Measurements from ENCODE around the gene CYP27A1. TPM values are rescaled to one million over a fixed set of nuclear protein-coding genes. Genes with fewer than 3 reads are reported as not detected.
"Not testable (repeated sequence)": the region's sequence is repeated elsewhere in the genome, so short reads cannot be mapped to it uniquely, and the experiment has no call there.

CYP27A1 gene
- polyA plus RNA-seq, 2 of the 4 experiments (the other 2 are of a cell fraction): 0.13 to 0.14 TPM

DNA sequence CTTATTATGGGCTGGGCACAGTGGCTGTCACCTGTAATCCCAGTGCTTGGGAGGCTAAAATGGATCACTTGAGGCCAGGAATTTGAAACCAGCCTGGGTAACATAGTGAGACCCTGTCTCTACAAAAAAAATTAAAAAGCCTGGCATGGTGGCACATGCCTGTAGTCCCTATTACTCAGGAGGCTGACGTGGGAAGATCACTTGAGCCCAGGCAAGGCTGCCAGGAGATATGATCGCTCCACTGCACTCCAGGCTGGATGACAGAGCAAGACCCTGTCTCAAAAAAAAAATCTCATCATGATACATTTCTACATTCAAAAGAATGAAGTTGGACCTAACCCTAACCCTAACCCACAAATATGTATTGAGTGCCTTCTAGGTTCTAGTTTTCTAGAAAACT, 20.2 kb upstream of the CYP27A1 start:
- FAIRE-seq: no peak
- TF ChIP-seq JUN (IDR thresholded peaks at IDR 0.05): no peak
- TF ChIP-seq, protein P1, sequence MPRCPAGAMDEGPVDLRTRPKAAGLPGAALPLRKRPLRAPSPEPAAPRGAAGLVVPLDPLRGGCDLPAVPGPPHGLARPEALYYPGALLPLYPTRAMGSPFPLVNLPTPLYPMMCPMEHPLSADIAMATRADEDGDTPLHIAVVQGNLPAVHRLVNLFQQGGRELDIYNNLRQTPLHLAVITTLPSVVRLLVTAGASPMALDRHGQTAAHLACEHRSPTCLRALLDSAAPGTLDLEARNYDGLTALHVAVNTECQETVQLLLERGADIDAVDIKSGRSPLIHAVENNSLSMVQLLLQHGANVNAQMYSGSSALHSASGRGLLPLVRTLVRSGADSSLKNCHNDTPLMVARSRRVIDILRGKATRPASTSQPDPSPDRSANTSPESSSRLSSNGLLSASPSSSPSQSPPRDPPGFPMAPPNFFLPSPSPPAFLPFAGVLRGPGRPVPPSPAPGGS (IDR thresholded peaks at IDR 0.05): no peak
- no peak for TF ChIP-seq NPAS2 (CRISPR knock-in tag; IDR thresholded peaks at IDR 0.05; ENCODE audit: borderline replicate concordance)
- TF ChIP-seq SMC3 (IDR thresholded peaks at IDR 0.05): no peak
- TF ChIP-seq, protein P2, sequence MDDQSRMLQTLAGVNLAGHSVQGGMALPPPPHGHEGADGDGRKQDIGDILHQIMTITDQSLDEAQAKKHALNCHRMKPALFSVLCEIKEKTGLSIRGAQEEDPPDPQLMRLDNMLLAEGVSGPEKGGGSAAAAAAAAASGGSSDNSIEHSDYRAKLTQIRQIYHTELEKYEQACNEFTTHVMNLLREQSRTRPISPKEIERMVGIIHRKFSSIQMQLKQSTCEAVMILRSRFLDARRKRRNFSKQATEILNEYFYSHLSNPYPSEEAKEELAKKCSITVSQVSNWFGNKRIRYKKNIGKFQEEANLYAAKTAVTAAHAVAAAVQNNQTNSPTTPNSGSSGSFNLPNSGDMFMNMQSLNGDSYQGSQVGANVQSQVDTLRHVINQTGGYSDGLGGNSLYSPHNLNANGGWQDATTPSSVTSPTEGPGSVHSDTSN (IDR thresholded peaks at IDR 0.05): no peak
- no peak for TF ChIP-seq FOSL2 (IDR thresholded peaks at IDR 0.05)
- no peak for TF ChIP-seq FOSL2 (CRISPR knock-in tag; IDR thresholded peaks at IDR 0.05)
- TF ChIP-seq ESRRA (IDR thresholded peaks at IDR 0.05; ENCODE audit: borderline replicate concordance, low read length): no peak
- no peak for TF ChIP-seq ZC3H11A (IDR thresholded peaks at IDR 0.05)
- no peak for TF ChIP-seq RCOR1 (IDR thresholded peaks at IDR 0.05; ENCODE audit: low read depth, low read length)
- TF ChIP-seq BHLHE40 (IDR thresholded peaks at IDR 0.05; ENCODE audit: low read depth, low read length): no peak
- TF ChIP-seq CBX8 (IDR thresholded peaks at IDR 0.05): no peak
- TF ChIP-seq, protein P3, sequence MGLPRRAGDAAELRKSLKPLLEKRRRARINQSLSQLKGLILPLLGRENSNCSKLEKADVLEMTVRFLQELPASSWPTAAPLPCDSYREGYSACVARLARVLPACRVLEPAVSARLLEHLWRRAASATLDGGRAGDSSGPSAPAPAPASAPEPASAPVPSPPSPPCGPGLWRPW (IDR thresholded peaks at IDR 0.05): no peak
- TF ChIP-seq FOXS1 (CRISPR knock-in tag; IDR thresholded peaks at IDR 0.05): no peak
- ATAC-seq: no peak
- no peak overlapping the region for H3K4me3 ChIP-seq
- H3K4me2 ChIP-seq: no peak overlapping the region
- ChIA-PET CTCF (interaction anchor here (0.7 kb wide), 2 partner anchors 87 to 638 kb away, joined by 3 to 6 read pairs; no protein-coding TSS in a partner anchor), POLR2A (no interaction called here)
- DNase-seq (ENCODE audit: low read depth in 1 of 2, low spot score in 1 of 2): no peak
- no peaks in the 10 kb centered on the region for H3K9me3 ChIP-seq
- H3K4me1 ChIP-seq: no peaks in the 10 kb centered on the region
- 95% methylated on average over 2 of the region's 2 CpGs for WGBS (ENCODE audit: missing lambda C conversion rate)
- no peak overlapping the region for H3K27ac ChIP-seq

DNA sequence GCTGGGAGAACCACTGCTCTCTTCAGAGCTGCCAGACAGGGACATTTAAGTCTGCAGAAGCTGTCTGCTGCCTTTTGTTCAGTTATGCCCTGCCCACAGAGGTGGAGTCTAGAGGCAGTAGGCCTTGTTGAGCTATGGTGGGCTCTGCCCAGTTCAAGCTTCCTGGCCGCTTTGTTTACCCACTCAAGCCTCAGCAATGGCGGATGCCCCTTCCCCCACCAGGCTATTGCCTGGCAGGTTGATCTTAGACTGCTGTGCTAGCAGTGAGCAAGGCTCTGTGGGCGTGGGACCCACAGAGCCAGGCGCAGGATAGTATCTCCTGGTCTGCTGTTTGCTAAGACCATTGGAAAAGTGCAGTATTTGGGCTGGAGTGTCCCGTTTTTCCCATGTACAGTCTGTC, 9.2 kb upstream of the CYP27A1 start:
- ATAC-seq; H3K4me1 ChIP-seq; DNase-seq (ENCODE audit: low read depth in 1 of 2, low spot score in 1 of 2); H3K27ac ChIP-seq; H3K4me2 ChIP-seq; FAIRE-seq; H3K4me3 ChIP-seq; POLR2A ChIA-PET: not testable (repeated sequence)
- CTCF ChIA-PET: interaction anchor here (1.1 to 1.4 kb wide), 3 partner anchors 62 to 103 kb away, joined by 3 read pairs; no protein-coding TSS in a partner anchor
- H3K9me3 ChIP-seq: peaks cover 26% of the 10 kb centered on the region
- 67% methylated on average over 5 of the region's 5 CpGs for WGBS (ENCODE audit: missing lambda C conversion rate)

DNA sequence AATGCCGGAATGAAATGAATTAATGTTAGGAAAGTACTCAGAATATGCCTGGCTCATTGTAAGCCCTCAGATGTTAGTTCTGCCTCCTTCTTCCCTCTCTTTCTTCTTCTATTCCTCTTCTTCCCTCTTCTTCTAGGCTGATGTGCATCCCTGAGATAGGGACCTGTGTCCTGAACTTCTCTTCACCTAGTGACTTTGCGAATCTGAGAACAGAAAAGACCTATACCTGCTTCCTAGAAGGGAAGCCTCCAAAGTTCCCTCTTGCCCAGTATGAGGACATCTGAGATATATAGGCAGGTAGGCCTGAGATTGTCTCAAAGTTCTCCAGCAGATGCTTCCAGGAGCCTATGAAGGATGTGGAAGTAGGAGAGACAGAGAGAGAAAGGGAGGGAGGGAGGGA, 8.1 kb upstream of the CYP27A1 start:
- H3K27ac ChIP-seq: no peak overlapping the region
- peaks cover 27% of the 10 kb centered on the region for H3K9me3 ChIP-seq
- H3K4me3 ChIP-seq: no peak overlapping the region
- TF ChIP-seq, protein P1 (IDR thresholded peaks at IDR 0.05): no peak
- no peak for TF ChIP-seq JUN (IDR thresholded peaks at IDR 0.05)
- no peak for TF ChIP-seq ZFP36 (IDR thresholded peaks at IDR 0.05; ENCODE audit: borderline replicate concordance, partially characterized antibody)
- no peak for TF ChIP-seq HEYL (CRISPR knock-in tag; IDR thresholded peaks at IDR 0.05)
- TF ChIP-seq, protein P4, sequence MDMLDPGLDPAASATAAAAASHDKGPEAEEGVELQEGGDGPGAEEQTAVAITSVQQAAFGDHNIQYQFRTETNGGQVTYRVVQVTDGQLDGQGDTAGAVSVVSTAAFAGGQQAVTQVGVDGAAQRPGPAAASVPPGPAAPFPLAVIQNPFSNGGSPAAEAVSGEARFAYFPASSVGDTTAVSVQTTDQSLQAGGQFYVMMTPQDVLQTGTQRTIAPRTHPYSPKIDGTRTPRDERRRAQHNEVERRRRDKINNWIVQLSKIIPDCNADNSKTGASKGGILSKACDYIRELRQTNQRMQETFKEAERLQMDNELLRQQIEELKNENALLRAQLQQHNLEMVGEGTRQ (IDR thresholded peaks at IDR 0.05): no peak
- no peak for TF ChIP-seq MYC (IDR thresholded peaks at IDR 0.05; ENCODE audit: borderline replicate concordance, low read length)
- TF ChIP-seq MAFK (IDR thresholded peaks at IDR 0.05; ENCODE audit: partially characterized antibody): no peak
- no peak for TF ChIP-seq EHF (CRISPR knock-in tag; IDR thresholded peaks at IDR 0.05)
- no peak for TF ChIP-seq ZSCAN20 (CRISPR knock-in tag; IDR thresholded peaks at IDR 0.05)
- TF ChIP-seq, protein P5, sequence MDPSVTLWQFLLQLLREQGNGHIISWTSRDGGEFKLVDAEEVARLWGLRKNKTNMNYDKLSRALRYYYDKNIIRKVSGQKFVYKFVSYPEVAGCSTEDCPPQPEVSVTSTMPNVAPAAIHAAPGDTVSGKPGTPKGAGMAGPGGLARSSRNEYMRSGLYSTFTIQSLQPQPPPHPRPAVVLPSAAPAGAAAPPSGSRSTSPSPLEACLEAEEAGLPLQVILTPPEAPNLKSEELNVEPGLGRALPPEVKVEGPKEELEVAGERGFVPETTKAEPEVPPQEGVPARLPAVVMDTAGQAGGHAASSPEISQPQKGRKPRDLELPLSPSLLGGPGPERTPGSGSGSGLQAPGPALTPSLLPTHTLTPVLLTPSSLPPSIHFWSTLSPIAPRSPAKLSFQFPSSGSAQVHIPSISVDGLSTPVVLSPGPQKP (IDR thresholded peaks at IDR 0.05; ENCODE audit: low read depth, low read length): no peak
- TF ChIP-seq, protein P6, sequence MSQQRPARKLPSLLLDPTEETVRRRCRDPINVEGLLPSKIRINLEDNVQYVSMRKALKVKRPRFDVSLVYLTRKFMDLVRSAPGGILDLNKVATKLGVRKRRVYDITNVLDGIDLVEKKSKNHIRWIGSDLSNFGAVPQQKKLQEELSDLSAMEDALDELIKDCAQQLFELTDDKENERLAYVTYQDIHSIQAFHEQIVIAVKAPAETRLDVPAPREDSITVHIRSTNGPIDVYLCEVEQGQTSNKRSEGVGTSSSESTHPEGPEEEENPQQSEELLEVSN (IDR thresholded peaks at IDR 0.05; ENCODE audit: borderline replicate concordance, low read depth): no peak
- no peak for TF ChIP-seq RFX5 (IDR thresholded peaks at IDR 0.05)
- WGBS (ENCODE audit: missing lambda C conversion rate): 97% methylated on average over 2 of the region's 2 CpGs
- H3K4me2 ChIP-seq: no peak overlapping the region
- ATAC-seq (no peak), DNase-seq (ENCODE audit: low read depth in 1 of 2, low spot score in 1 of 2) (no peak), FAIRE-seq (no peak)
- ChIA-PET CTCF (interaction anchor here (1.1 kb wide), 1 partner anchor 64 kb away, joined by 3 read pairs; no protein-coding TSS in a partner anchor), POLR2A (no interaction called here)
- no peaks in the 10 kb centered on the region for H3K4me1 ChIP-seq
